ENCODE data around the gene CORO2B. TPM values are rescaled to one million over a fixed set of nuclear protein-coding genes. Genes with fewer than 3 reads are reported as not detected.

Gene CORO2B, protein sequence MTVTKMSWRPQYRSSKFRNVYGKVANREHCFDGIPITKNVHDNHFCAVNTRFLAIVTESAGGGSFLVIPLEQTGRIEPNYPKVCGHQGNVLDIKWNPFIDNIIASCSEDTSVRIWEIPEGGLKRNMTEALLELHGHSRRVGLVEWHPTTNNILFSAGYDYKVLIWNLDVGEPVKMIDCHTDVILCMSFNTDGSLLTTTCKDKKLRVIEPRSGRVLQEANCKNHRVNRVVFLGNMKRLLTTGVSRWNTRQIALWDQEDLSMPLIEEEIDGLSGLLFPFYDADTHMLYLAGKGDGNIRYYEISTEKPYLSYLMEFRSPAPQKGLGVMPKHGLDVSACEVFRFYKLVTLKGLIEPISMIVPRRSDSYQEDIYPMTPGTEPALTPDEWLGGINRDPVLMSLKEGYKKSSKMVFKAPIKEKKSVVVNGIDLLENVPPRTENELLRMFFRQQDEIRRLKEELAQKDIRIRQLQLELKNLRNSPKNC
- total RNA-seq: 3.7 and 8.0 TPM in 2 replicates

GRCh38 chr15:68578980-68579935 is at the start of gene CORO2B:
TSS of gene CORO2B (plus strand) at chr15:68578993. CDS start at chr15:68579263, 270 bp downstream.

Other genes starting within 250 kb of the CORO2B start
- gene ITGA11, start 146.8 kb upstream of the CORO2B start, total RNA-seq: 0.14 and 1.2 TPM in 2 replicates
- gene ANP32A, start 241.9 kb downstream of the CORO2B start, total RNA-seq: 96.4 and 107 TPM in 2 replicates